ENCODE data around the gene SV2B.
"Not testable (repeated sequence)": the region's sequence is repeated elsewhere in the genome, so short reads cannot be mapped to it uniquely, and the experiment has no call there.

SV2B gene

GRCh38 chr15:91073768-91074167, 26.3 kb upstream of the SV2B start:
- TF ChIP-seq, protein P1, sequence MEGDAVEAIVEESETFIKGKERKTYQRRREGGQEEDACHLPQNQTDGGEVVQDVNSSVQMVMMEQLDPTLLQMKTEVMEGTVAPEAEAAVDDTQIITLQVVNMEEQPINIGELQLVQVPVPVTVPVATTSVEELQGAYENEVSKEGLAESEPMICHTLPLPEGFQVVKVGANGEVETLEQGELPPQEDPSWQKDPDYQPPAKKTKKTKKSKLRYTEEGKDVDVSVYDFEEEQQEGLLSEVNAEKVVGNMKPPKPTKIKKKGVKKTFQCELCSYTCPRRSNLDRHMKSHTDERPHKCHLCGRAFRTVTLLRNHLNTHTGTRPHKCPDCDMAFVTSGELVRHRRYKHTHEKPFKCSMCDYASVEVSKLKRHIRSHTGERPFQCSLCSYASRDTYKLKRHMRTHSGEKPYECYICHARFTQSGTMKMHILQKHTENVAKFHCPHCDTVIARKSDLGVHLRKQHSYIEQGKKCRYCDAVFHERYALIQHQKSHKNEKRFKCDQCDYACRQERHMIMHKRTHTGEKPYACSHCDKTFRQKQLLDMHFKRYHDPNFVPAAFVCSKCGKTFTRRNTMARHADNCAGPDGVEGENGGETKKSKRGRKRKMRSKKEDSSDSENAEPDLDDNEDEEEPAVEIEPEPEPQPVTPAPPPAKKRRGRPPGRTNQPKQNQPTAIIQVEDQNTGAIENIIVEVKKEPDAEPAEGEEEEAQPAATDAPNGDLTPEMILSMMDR (IDR thresholded peaks at IDR 0.05; ENCODE audit: low read depth, low read length, missing control alignments), result no peak
- no peak for DNase-seq (ENCODE audit: low read depth)
- H3K4me3 ChIP-seq (ENCODE audit: low read depth, low read length), result no peak overlapping the region

DNA sequence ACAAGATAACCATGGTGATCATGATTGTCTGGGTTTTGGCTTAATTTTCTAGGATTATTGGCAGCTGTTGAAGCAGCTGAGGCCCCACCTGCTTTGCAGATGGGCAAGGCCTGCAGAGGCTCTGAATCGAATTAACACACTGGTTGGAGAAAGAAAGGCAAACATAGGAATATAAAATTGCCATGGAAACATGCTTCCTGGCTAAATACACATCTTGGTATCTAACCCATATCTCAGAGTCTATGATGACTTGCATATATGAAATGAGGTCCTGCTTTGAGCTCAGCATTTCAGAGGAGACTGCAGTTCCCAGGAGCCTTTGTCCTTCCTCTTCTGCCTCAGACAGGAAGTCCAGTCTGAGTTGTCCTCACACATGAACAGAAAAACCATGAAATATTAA, 24.3 kb upstream of the SV2B start:
- no peak overlapping the region for H3K4me3 ChIP-seq (ENCODE audit: low read depth, low read length)
- no peak for DNase-seq (ENCODE audit: low read depth)
- TF ChIP-seq, protein P1 (IDR thresholded peaks at IDR 0.05; ENCODE audit: low read depth, low read length, missing control alignments), result no peak

GRCh38 chr15:91077029-91077428, 23.0 kb upstream of the SV2B start:
- TF ChIP-seq, protein P1 (IDR thresholded peaks at IDR 0.05; ENCODE audit: low read depth, low read length, missing control alignments), result no peak
- no peak for DNase-seq (ENCODE audit: low read depth)
- H3K4me3 ChIP-seq (ENCODE audit: low read depth, low read length), result no peak overlapping the region

DNA sequence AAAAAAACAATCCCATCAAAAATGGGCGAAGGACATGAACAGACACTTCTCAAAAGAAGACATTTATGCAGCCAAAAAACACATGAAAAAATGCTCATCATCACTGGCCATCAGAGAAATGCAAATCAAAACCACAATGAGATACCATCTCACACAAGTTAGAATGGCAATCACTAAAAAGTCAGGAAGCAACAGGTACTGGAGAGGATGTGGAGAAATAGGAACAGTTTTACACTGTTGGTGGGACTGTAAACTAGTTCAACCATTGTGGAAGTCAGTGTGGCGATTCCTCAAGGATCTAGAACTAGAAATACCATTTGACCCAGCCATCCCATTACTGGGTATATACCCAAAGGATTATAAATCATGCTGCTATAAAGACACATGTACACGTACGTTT, 6.2 kb upstream of the SV2B start:
- H3K4me3 ChIP-seq (ENCODE audit: low read depth, low read length); DNase-seq (ENCODE audit: low read depth): not testable (repeated sequence)

DNA sequence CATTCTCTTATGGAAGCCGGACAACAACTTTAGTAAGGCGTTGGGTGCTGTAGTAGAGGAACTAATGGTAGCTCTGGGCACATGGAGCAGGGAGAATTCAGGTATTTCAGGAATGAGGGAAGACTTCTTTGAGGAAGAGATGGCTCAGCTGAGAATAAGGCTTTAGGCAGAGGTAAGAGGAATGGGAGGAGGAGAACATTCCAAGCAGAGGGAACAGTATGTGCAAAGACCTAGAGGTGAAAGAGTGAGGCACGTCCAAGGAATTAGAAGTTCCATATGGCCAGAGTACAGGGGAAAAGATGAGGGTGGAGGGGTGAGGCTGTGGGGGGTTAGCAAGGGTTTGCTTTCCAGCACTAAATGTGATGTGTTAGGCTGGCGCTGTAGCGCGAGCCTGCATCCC, 1.6 kb upstream of the SV2B start:
- TF ChIP-seq, protein P1 (IDR thresholded peaks at IDR 0.05; ENCODE audit: low read depth, low read length, missing control alignments), result no peak
- H3K4me3 ChIP-seq (ENCODE audit: low read depth, low read length), result no peak overlapping the region
- DNase-seq (ENCODE audit: low read depth), result no peak

- H3K4me3 ChIP-seq (ENCODE audit: low read depth, low read length), result peak overlapping the region; percentile 57
- DNase-seq (ENCODE audit: low read depth), result no peak
- TF ChIP-seq, protein P1 (IDR thresholded peaks at IDR 0.05; ENCODE audit: low read depth, low read length, missing control alignments), result no peak
These were observed 452 bp upstream of the SV2B start for GRCh38 chr15:91099616-91099994.

GRCh38 chr15:91100814-91101607, 954 bp downstream of the SV2B start:
- TF ChIP-seq, protein P1 (IDR thresholded peaks at IDR 0.05; ENCODE audit: low read depth, low read length, missing control alignments), result no peak
- no peak for DNase-seq (ENCODE audit: low read depth)
- peak overlapping the region; percentile 57 for H3K4me3 ChIP-seq (ENCODE audit: low read depth, low read length)

All from GM12864 (cell line).